Hepatocyte (in vitro differentiated cells): ENCODE measurements around the gene KLHL18. TPM values are rescaled to one million over a fixed set of nuclear protein-coding genes. Genes with fewer than 3 reads are reported as not detected.

ENCODE experiments used
- DNase-seq: peaks from one replicate; pipeline ENCODE4 v3.0.0-alpha.2; 2016; ENCODE audit warnings: low spot score
- H2AFZ ChIP-seq: fragments of 200-600 bp; sonication (generic); 2 replicates; pipeline ENCODE4 v1.6.0; 2016; ENCODE audit warnings: antibody characterized with exemption, mild to moderate bottlenecking
- H3K27ac ChIP-seq: fragments of 200-600 bp; sonication (generic); 2 replicates; pipeline ENCODE4 v1.5.1; 2016; ENCODE audit warnings: mild to moderate bottlenecking
- H3K27me3 ChIP-seq: fragments of 200-600 bp; sonication (generic); 2 replicates; pipeline ENCODE4 v1.6.1; 2016
- H3K36me3 ChIP-seq: fragments of 200-600 bp; sonication (generic); replicated peaks from 2 replicates; pipeline ENCODE4 v1.5.1; 2016; ENCODE audit warnings: low read depth; ENCODE audit not compliant: insufficient read depth
- H3K4me1 ChIP-seq: fragments of 200-600 bp; sonication (generic); 2 replicates; pipeline ENCODE4 v1.5.1; 2016; ENCODE audit warnings: mild to moderate bottlenecking, moderate library complexity; ENCODE audit not compliant: insufficient read depth
- H3K4me2 ChIP-seq: fragments of 200-600 bp; sonication (generic); 2 replicates; pipeline ENCODE4 v1.6.0; 2016
- H3K4me3 ChIP-seq: fragments of 200-600 bp; sonication (generic); 2 replicates; pipeline ENCODE4 v1.5.1; 2016; ENCODE audit warnings: mild to moderate bottlenecking
- H3K79me2 ChIP-seq: fragments of 200-600 bp; sonication (generic); 2 replicates; pipeline ENCODE4 v1.6.0; 2017; ENCODE audit warnings: mild to moderate bottlenecking
- H3K9me2 ChIP-seq: fragments of 200-600 bp; sonication (generic); replicated peaks from 2 replicates; pipeline ENCODE4 v1.6.0; 2017; ENCODE audit warnings: mild to moderate bottlenecking; ENCODE audit not compliant: insufficient read depth
- H3K9me3 ChIP-seq: fragments of 200-600 bp; sonication (generic); 2 replicates; pipeline ENCODE4 v1.5.1; 2016; ENCODE audit warnings: low read depth, mild to moderate bottlenecking
- H4K20me1 ChIP-seq: fragments of 200-600 bp; sonication (generic); 2 replicates; pipeline ENCODE4 v1.6.0; 2016; ENCODE audit warnings: mild to moderate bottlenecking; ENCODE audit not compliant: insufficient read depth, poor library complexity, severe bottlenecking
- CTCF ChIP-seq: fragments of 200-600 bp; sonication (generic); IDR thresholded peaks from 2 replicates; pipeline ENCODE4 v1.5.1; 2016; ENCODE audit warnings: antibody characterized with exemption, mild to moderate bottlenecking; ENCODE audit not compliant: poor library complexity
- EZH2 ChIP-seq: fragments of 200-600 bp; sonication (generic); IDR thresholded peaks from 2 replicates; pipeline ENCODE4 v1.6.1; 2016; ENCODE audit warnings: antibody characterized with exemption, mild to moderate bottlenecking, borderline replicate concordance
- EZH2phosphoT487 ChIP-seq: fragments of 200-600 bp; sonication (generic); IDR thresholded peaks from one replicate; pipeline ENCODE4 v1.6.1; 2018; ENCODE audit warnings: antibody characterized with exemption, mild to moderate bottlenecking, low read depth, moderate library complexity; ENCODE audit not compliant: unreplicated experiment, severe bottlenecking
- WGBS: methylation state at CpG from one replicate; pipeline ENCODE4 v1.1.6; 2016; ENCODE audit warnings: low lambda C conversion rate; ENCODE audit errors: missing lambda C conversion rate; 5-methylcytosine and 5-hydroxymethylcytosine counted together
- polyA plus RNA-seq: library from polyadenylated mRNA; unstranded; fragments of >200 nt; fragmentation: Nextera tagmentation; extraction: Ambion mirVana; gene quantifications from 2 replicates; pipeline ENCODE4 v1.2.1, GENCODE V29; 2016
- total RNA-seq: library from RNA; depleted of rRNA; stranded (reverse); fragments of >200 nt; gene quantifications from 2 replicates; pipeline ENCODE4 v1.2.3, GENCODE V29; 2014

Gene KLHL18
- total RNA-seq (10.8 and 11.6 TPM in 2 replicates), polyA plus RNA-seq (13.6 and 15.1 TPM in 2 replicates)

GRCh38 chr3:47282424-47283192 lies at the start of gene KLHL18, which contains the start of gene KIF9:
Gene KLHL18 (plus strand): TSS chr3:47282944. CDS start chr3:47282966, 22 bp downstream.
Gene KIF9 (minus strand): TSS chr3:47282799. CDS start chr3:47277374, 5,425 bp downstream.
- peaks cover 52% of the 10 kb centered on the region for H3K79me2 ChIP-seq
- 2% methylated on average over 78 of the region's 82 CpGs for WGBS

GRCh38 chr3:47238017-47238416 lies 44.7 kb upstream of the KLHL18 start:
- Histone ChIP-seq H3K79me2 (no peaks in the 10 kb centered on the region), H2AFZ (no peak overlapping the region), H3K9me3 (no peaks in the 10 kb centered on the region), H4K20me1 (no peaks in the 10 kb centered on the region), H3K4me3 (no peak overlapping the region), H3K27ac (no peak overlapping the region), H3K4me2 (no peak overlapping the region), H3K4me1 (peaks cover 6% of the 10 kb centered on the region), H3K27me3 (no peaks in the 10 kb centered on the region), H3K9me2 (no peaks in the 10 kb centered on the region), H3K36me3 (no peaks in the 10 kb centered on the region)
- no peak for DNase-seq
- no peak for TF ChIP-seq EZH2
- no peak for TF ChIP-seq EZH2phosphoT487
- no peak for TF ChIP-seq CTCF
- 90% methylated on average over 3 of the region's 3 CpGs for WGBS

More at GRCh38 chr3:47282424-47283192, at the start of gene KLHL18, which contains the start of gene KIF9:
- Histone ChIP-seq H4K20me1 (no peaks in the 10 kb centered on the region), H3K4me1 (peaks cover 12% of the 10 kb centered on the region), H3K4me3 (peak within 1 kb of the TSS; percentile 35), H2AFZ (peak within 1 kb of the TSS; percentile 62), H3K9me2 (no peaks in the 10 kb centered on the region), H3K27ac (peak within 1 kb of the TSS; percentile 96), H3K4me2 (peak within 1 kb of the TSS; percentile 91), H3K9me3 (no peaks in the 10 kb centered on the region), H3K27me3 (no peaks in the 10 kb centered on the region), H3K36me3 (no peaks in the 10 kb centered on the region)
- TF ChIP-seq CTCF = no peak
- TF ChIP-seq EZH2 = no peak
- TF ChIP-seq EZH2phosphoT487 = no peak
- DNase-seq = peak; percentile 97

GRCh38 chr3:47239929-47240328 lies 42.8 kb upstream of the KLHL18 start:
- no peaks in the 10 kb centered on the region for H3K36me3 ChIP-seq
- no peak overlapping the region for H3K4me3 ChIP-seq
- TF ChIP-seq EZH2 (no peak), EZH2phosphoT487 (no peak), CTCF (no peak)
- peaks cover 4% of the 10 kb centered on the region for H3K4me1 ChIP-seq
- no peak overlapping the region for H3K4me2 ChIP-seq
- no peak overlapping the region for H3K27ac ChIP-seq
- no peaks in the 10 kb centered on the region for H3K27me3 ChIP-seq
- H3K9me3 ChIP-seq = no peaks in the 10 kb centered on the region
- no peaks in the 10 kb centered on the region for H3K79me2 ChIP-seq
- 89% methylated on average over 6 of the region's 6 CpGs for WGBS
- H3K9me2 ChIP-seq = no peaks in the 10 kb centered on the region
- no peak overlapping the region for H2AFZ ChIP-seq
- H4K20me1 ChIP-seq = no peaks in the 10 kb centered on the region
- no peak for DNase-seq
